ENCODE measurements around the gene NDUFS2. TPM values are rescaled to one million over a fixed set of nuclear protein-coding genes. Genes with fewer than 3 reads are reported as not detected.

NDUFS2 gene
- total RNA-seq, 1 donor from 2014 or later = 55.2 TPM

DNA sequence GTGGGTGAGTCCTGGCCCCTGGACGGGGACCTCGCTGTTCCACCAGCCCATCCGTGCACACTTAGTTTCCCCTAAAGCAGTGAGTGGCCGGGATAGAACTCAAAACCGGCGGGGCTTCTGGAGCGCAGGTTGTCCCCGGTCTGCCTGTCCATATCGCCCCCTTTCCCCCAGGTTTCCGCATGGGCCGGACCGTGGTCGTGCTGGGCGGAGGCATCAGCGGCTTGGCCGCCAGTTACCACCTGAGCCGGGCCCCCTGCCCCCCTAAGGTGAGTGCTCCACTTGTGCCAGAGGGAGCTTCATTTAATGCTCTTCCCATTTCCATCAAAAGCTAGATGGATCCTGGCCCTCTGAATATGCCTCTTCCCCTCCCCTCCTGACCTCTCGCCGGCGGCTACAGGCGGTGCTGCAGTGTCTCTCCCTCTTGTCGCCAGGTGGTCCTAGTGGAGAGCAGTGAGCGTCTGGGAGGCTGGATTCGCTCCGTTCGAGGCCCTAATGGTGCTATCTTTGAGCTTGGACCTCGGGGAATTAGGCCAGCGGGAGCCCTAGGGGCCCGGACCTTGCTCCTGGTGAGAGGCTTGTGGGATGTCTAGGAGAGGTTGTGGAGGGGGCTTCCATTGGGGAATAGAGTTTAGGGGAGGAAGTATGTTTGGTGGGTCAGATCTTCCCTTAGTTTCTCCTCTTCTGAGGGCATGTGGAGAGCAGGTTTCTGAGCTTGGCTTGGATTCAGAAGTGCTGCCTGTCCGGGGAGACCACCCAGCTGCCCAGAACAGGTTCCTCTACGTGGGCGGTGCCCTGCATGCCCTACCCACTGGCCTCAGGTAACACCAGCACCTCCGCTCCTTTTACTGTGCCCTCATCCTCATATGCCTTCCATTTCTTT lies 35.3 kb upstream of the NDUFS2 start:
- Mint-ChIP-seq H3K27me3 (ENCODE audit: low read depth) (no peaks in the 10 kb centered on the region), H3K4me1 (ENCODE audit: low read depth) (peaks cover 32% of the 10 kb centered on the region), H3K27ac (ENCODE audit: unreplicated experiment) (peak overlapping the region; percentile 99), H3K9me3 (ENCODE audit: low read depth) (no peaks in the 10 kb centered on the region), H3K36me3 (ENCODE audit: low read depth) (peaks cover 15% of the 10 kb centered on the region), H3K4me3 (ENCODE audit: unreplicated experiment) (peak overlapping the region; percentile 89)
- TF ChIP-seq, protein P1, sequence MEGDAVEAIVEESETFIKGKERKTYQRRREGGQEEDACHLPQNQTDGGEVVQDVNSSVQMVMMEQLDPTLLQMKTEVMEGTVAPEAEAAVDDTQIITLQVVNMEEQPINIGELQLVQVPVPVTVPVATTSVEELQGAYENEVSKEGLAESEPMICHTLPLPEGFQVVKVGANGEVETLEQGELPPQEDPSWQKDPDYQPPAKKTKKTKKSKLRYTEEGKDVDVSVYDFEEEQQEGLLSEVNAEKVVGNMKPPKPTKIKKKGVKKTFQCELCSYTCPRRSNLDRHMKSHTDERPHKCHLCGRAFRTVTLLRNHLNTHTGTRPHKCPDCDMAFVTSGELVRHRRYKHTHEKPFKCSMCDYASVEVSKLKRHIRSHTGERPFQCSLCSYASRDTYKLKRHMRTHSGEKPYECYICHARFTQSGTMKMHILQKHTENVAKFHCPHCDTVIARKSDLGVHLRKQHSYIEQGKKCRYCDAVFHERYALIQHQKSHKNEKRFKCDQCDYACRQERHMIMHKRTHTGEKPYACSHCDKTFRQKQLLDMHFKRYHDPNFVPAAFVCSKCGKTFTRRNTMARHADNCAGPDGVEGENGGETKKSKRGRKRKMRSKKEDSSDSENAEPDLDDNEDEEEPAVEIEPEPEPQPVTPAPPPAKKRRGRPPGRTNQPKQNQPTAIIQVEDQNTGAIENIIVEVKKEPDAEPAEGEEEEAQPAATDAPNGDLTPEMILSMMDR (IDR thresholded peaks at IDR 0.05) = no peak
- DNase-seq (ENCODE audit: low spot score) = peak; percentile 78

DNA sequence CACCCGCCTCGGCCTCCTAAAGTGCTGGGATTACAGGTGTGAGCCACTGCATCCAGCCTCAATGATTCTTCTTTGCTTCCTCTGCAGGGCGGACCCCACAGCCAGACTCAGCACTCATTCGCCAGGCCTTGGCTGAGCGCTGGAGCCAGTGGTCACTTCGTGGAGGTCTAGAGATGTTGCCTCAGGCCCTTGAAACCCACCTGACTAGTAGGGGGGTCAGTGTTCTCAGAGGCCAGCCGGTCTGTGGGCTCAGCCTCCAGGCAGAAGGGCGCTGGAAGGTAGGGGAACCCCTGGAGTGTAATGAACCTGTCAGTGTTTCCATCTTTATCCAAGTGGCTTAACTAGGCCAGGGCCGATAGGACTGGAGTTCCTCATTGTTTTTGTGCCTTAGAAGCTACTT lies 33.3 kb upstream of the NDUFS2 start:
- H3K36me3 Mint-ChIP-seq (ENCODE audit: low read depth) = peaks cover 16% of the 10 kb centered on the region
- no peak overlapping the region for H3K27ac Mint-ChIP-seq (ENCODE audit: unreplicated experiment)
- peaks cover 48% of the 10 kb centered on the region for H3K4me1 Mint-ChIP-seq (ENCODE audit: low read depth)
- peak; percentile 59 for DNase-seq (ENCODE audit: low spot score)
- no peaks in the 10 kb centered on the region for H3K27me3 Mint-ChIP-seq (ENCODE audit: low read depth)
- no peaks in the 10 kb centered on the region for H3K9me3 Mint-ChIP-seq (ENCODE audit: low read depth)
- TF ChIP-seq, protein P1 (IDR thresholded peaks at IDR 0.05) = no peak
- H3K4me3 Mint-ChIP-seq (ENCODE audit: unreplicated experiment) = no peak overlapping the region

DNA sequence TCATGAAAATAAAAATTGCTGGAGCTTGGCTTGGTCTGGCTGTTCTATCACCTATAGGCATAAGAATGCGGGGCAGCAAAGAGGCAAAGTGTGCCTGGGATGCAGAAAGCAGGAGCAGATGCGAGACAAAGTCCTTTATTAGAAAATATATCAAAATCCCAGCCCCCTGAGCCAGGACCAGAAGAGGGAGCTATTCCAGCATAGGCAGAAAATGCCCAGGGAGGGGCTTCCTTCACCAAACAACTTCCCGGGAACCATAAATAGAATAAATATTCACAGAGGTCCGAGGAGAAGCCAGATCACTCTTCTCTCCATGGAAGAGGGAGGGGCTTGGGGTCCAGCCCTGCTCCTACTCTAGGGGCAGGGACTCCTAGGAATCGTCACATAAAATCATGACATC lies 31.0 kb upstream of the NDUFS2 start:
- H3K4me3 Mint-ChIP-seq (ENCODE audit: unreplicated experiment) = no peak overlapping the region
- DNase-seq (ENCODE audit: low spot score) = no peak
- peaks cover 22% of the 10 kb centered on the region for H3K36me3 Mint-ChIP-seq (ENCODE audit: low read depth)
- peaks cover 45% of the 10 kb centered on the region for H3K4me1 Mint-ChIP-seq (ENCODE audit: low read depth)
- TF ChIP-seq, protein P1 (IDR thresholded peaks at IDR 0.05) = peak; percentile 50
- H3K27ac Mint-ChIP-seq (ENCODE audit: unreplicated experiment) = peak overlapping the region; percentile 27
- H3K27me3 Mint-ChIP-seq (ENCODE audit: low read depth) = no peaks in the 10 kb centered on the region
- no peaks in the 10 kb centered on the region for H3K9me3 Mint-ChIP-seq (ENCODE audit: low read depth)

DNA sequence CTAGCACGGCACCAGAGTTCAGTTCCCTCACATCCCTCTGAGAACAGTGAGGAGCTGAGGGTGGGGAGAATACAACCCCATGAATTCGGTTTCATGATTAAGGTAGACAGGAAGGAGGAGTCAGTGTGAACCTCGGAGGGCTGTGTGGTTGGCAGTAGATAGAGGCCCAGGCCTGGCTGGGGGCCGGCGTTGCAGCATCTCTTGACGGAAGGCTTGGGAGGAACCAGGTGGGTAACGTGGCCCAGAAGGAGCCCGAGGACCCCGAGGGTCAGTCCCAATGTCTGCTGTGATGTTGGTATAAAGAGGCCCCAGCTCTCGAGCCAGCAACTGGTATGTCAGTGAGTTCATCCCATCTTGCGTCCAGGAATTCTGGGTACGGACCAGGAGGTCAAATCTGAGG lies 30.5 kb upstream of the NDUFS2 start:
- Mint-ChIP-seq H3K4me3 (ENCODE audit: unreplicated experiment) (no peak overlapping the region), H3K9me3 (ENCODE audit: low read depth) (no peaks in the 10 kb centered on the region), H3K36me3 (ENCODE audit: low read depth) (peaks cover 22% of the 10 kb centered on the region), H3K27ac (ENCODE audit: unreplicated experiment) (no peak overlapping the region), H3K27me3 (ENCODE audit: low read depth) (no peaks in the 10 kb centered on the region), H3K4me1 (ENCODE audit: low read depth) (peaks cover 48% of the 10 kb centered on the region)
- TF ChIP-seq, protein P1 (IDR thresholded peaks at IDR 0.05) = no peak
- DNase-seq (ENCODE audit: low spot score) = peak; percentile 77

DNA sequence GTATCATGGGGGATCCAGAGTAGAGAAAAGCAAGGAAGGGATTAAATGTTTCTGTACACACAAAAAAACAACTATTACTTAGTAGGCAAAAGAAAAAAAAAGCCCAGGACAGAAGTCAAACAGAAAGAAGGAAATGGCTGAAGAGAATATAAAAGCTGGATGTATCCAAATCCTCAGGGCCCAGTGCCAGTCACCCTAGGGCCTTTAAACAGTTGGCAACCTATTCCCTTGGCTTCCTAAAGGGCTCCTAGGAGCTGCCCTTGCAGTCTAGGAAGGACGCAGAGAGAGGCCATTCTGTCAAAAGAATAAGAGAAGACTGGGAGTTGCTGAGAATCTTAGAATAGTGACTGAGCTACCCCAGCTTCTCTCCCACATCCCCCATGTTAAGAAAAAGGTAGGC lies 29.8 kb upstream of the NDUFS2 start:
- Mint-ChIP-seq H3K4me3 (ENCODE audit: unreplicated experiment) (no peak overlapping the region), H3K27ac (ENCODE audit: unreplicated experiment) (peak overlapping the region; percentile 88), H3K27me3 (ENCODE audit: low read depth) (no peaks in the 10 kb centered on the region), H3K9me3 (ENCODE audit: low read depth) (no peaks in the 10 kb centered on the region), H3K4me1 (ENCODE audit: low read depth) (peaks cover 46% of the 10 kb centered on the region), H3K36me3 (ENCODE audit: low read depth) (peaks cover 22% of the 10 kb centered on the region)
- TF ChIP-seq, protein P1 (IDR thresholded peaks at IDR 0.05) = no peak
- DNase-seq (ENCODE audit: low spot score) = peak; percentile 3
